Keratinocyte (primary cell): ENCODE measurements around the gene RHD. TPM values are rescaled to one million over a fixed set of nuclear protein-coding genes. Genes with fewer than 3 reads are reported as not detected.

ENCODE experiments used
- DNase-seq: peaks from one replicate; pipeline ENCODE4 v3.0.0-alpha.2; 2011; ENCODE audit warnings: low read depth, missing footprints, low spot score
- FAIRE-seq: peaks from 2 replicates; lab custom pipeline; 2011; peaks lifted over from hg19 to GRCh38; lab: Jason Lieb, UNC
- H2AFZ ChIP-seq: 2 replicates; pipeline ENCODE4 v1.6.0; 2012; ENCODE audit warnings: low read length, control low read depth, inconsistent platforms; ENCODE audit not compliant: control insufficient read depth
- H3K27ac ChIP-seq: 2 replicates; pipeline ENCODE4 v1.5.1; 2011; ENCODE audit warnings: low read length; ENCODE audit not compliant: control insufficient read depth, insufficient read depth
- H3K27me3 ChIP-seq: 3 replicates; pipeline ENCODE4 v1.6.0; 2011; ENCODE audit warnings: low read length; ENCODE audit not compliant: control insufficient read depth, insufficient read depth; ENCODE audit errors: extremely low read depth
- H3K36me3 ChIP-seq, 2 experiments: 2 replicates in 1 of 2; 3 replicates in 1 of 2; pipeline ENCODE4 v1.5.1; 2011; ENCODE audit warnings: low read length in 2 of 2, mild to moderate bottlenecking in 1 of 2; ENCODE audit not compliant: control insufficient read depth in 2 of 2, insufficient read depth in 2 of 2; ENCODE audit errors: extremely low read depth in 1 of 2
- H3K4me1 ChIP-seq: 3 replicates; pipeline ENCODE4 v1.5.1; 2011; ENCODE audit warnings: low read length; ENCODE audit not compliant: control insufficient read depth, insufficient read depth; ENCODE audit errors: extremely low read depth
- H3K4me2 ChIP-seq: 3 replicates; pipeline ENCODE4 v1.6.0; 2011; ENCODE audit warnings: low read depth, low read length; ENCODE audit not compliant: control insufficient read depth, insufficient read depth; ENCODE audit errors: extremely low read depth
- H3K4me3 ChIP-seq, 3 experiments: fragments of 200-600 bp in 1 of 3; sonication (generic) in 1 of 3; 2 replicates in 2 of 3; 3 replicates in 1 of 3; pipeline ENCODE4 v1.5.1; 2011 to 2016; ENCODE audit warnings: low read length in 3 of 3, mild to moderate bottlenecking in 3 of 3, control low read depth in 2 of 3, inconsistent platforms in 1 of 3, low read depth in 1 of 3, mixed read lengths in 1 of 3, mixed run types in 1 of 3, moderate library complexity in 1 of 3; ENCODE audit not compliant: control insufficient read depth in 2 of 3, insufficient read depth in 2 of 3; ENCODE audit errors: extremely low read depth in 1 of 3
- H3K79me2 ChIP-seq: 2 replicates; pipeline ENCODE4 v1.6.0; 2012; ENCODE audit warnings: low read length; ENCODE audit not compliant: control insufficient read depth, insufficient read depth
- H3K9ac ChIP-seq: 3 replicates; pipeline ENCODE4 v1.6.0; 2011; ENCODE audit warnings: low read length; ENCODE audit not compliant: control insufficient read depth, insufficient read depth; ENCODE audit errors: extremely low read depth
- H3K9me1 ChIP-seq: 3 replicates; pipeline ENCODE4 v1.6.0; 2011; ENCODE audit warnings: low read length; ENCODE audit not compliant: control insufficient read depth, insufficient read depth; ENCODE audit errors: extremely low read depth
- H3K9me3 ChIP-seq: 2 replicates; pipeline ENCODE4 v1.5.1; 2012; ENCODE audit warnings: low read depth, low read length; ENCODE audit not compliant: control insufficient read depth
- H4K20me1 ChIP-seq: 3 replicates; pipeline ENCODE4 v1.6.0; 2011; ENCODE audit warnings: low read length; ENCODE audit not compliant: control insufficient read depth, insufficient read depth; ENCODE audit errors: extremely low read depth
- CTCF ChIP-seq, 3 experiments: IDR thresholded peaks in 1 of 3; conservative IDR thresholded peaks in 1 of 3; optimal IDR thresholded peaks in 1 of 3; 2 replicates in 2 of 3; 3 replicates in 1 of 3; pipeline versions ENCODE3 to v1.5.1; 2011; ENCODE audit warnings: low read length in 3 of 3, mild to moderate bottlenecking in 3 of 3, moderate library complexity in 2 of 3, control low read depth in 1 of 3, inconsistent platforms in 1 of 3; ENCODE audit not compliant: insufficient read depth in 2 of 3; ENCODE audit errors: extremely low read depth in 1 of 3
- EZH2 ChIP-seq: IDR thresholded peaks from one replicate; pipeline ENCODE4 v1.6.1; 2012; ENCODE audit warnings: inconsistent platforms, mild to moderate bottlenecking, low read length, moderate library complexity
- dilution Hi-C: fragments of 300-500 bp; cut with MboI; formaldehyde crosslinking; loops from one replicate; pipeline ENCODE4 v1.7.0; 2020; ENCODE audit warnings: low sequenced_read_pairs; ENCODE audit not compliant: extremely low pct_ligation_motif_present
- polyA plus RNA-seq, 5 experiments: library from polyadenylated mRNA; depleted of rRNA in 3 of 5; stranded (reverse) in 3 of 5; stranded (forward) in 1 of 5; unstranded in 1 of 5; fragments of >200 nt; gene quantifications; 1 replicate in 1 of 5; 2 replicates in 3 of 5; 3 replicates in 1 of 5; pipeline versions ENCODE4 v1.2.1 to v1.2.3, GENCODE V29; 2011 to 2012; ENCODE audit warnings: missing spikeins in 2 of 5, low read depth in 1 of 5, low replicate concordance in 1 of 5

The RHD gene
- polyA plus RNA-seq, 1 donor (not counting 4 experiments of a cell fraction or from before 2014, with no cell fraction given), result not detected

GRCh38 chr1:25356441-25356840 lies 84.1 kb downstream of the RHD start:
- peak overlapping the region; percentile 22 for H3K27ac ChIP-seq
- TF ChIP-seq CTCF (optimal IDR thresholded peaks at IDR 0.05 in 1 of 3, IDR thresholded peaks at IDR 0.05 in 1 of 3, conservative IDR thresholded peaks at IDR 0.05 in 1 of 3; ENCODE audit: extremely low read depth in 1 of 3, insufficient read depth in 2 of 3, low read length in 3 of 3) (no peak), EZH2 (no peak)

GRCh38 chr1:25356848-25357247 lies 84.5 kb downstream of the RHD start:
- no peaks in the 10 kb centered on the region for H3K27me3 ChIP-seq
- no peak for DNase-seq
- no peak overlapping the region for H3K4me3 ChIP-seq
- H3K9ac ChIP-seq, result no peak overlapping the region
- FAIRE-seq, result no peak
- no peak overlapping the region for H2AFZ ChIP-seq
- peaks cover 28% of the 10 kb centered on the region for H3K4me1 ChIP-seq
- H3K79me2 ChIP-seq, result no peaks in the 10 kb centered on the region
- no peak overlapping the region for H3K4me2 ChIP-seq
- H3K9me1 ChIP-seq, result peaks cover 2% of the 10 kb centered on the region
- H3K36me3 ChIP-seq, result peaks cover 14 to 18% of the 10 kb centered on the region in 2 experiments
- no peaks in the 10 kb centered on the region for H3K9me3 ChIP-seq
- no peak for TF ChIP-seq EZH2
- TF ChIP-seq CTCF (optimal IDR thresholded peaks at IDR 0.05 in 1 of 3, IDR thresholded peaks at IDR 0.05 in 1 of 3, conservative IDR thresholded peaks at IDR 0.05 in 1 of 3; ENCODE audit: extremely low read depth in 1 of 3, insufficient read depth in 2 of 3, low read length in 3 of 3), result no peak
- H4K20me1 ChIP-seq, result no peaks in the 10 kb centered on the region
- dilution Hi-C loops, result no loop called here
- H3K27ac ChIP-seq, result peak overlapping the region; percentile 22

More at GRCh38 chr1:25356441-25356840, 84.1 kb downstream of the RHD start:
- H3K4me2 ChIP-seq, result no peak overlapping the region
- no peak overlapping the region for H3K9ac ChIP-seq
- H2AFZ ChIP-seq, result no peak overlapping the region
- H4K20me1 ChIP-seq, result no peaks in the 10 kb centered on the region
- H3K9me3 ChIP-seq, result no peaks in the 10 kb centered on the region
- FAIRE-seq (no peak), DNase-seq (no peak)
- H3K36me3 ChIP-seq, result peaks cover 10 to 18% of the 10 kb centered on the region in 2 experiments
- dilution Hi-C loops, result no loop called here
- peaks cover 2% of the 10 kb centered on the region for H3K9me1 ChIP-seq
- peaks cover 28% of the 10 kb centered on the region for H3K4me1 ChIP-seq
- H3K27me3 ChIP-seq, result no peaks in the 10 kb centered on the region
- H3K79me2 ChIP-seq, result no peaks in the 10 kb centered on the region
- no peak overlapping the region for H3K4me3 ChIP-seq
